ENCODE measurements around the gene NRCAM. TPM values are rescaled to one million over a fixed set of nuclear protein-coding genes. Genes with fewer than 3 reads are reported as not detected.

The NRCAM gene
- total RNA-seq, 1 donor from 2014 or later: 0.14 TPM

DNA sequence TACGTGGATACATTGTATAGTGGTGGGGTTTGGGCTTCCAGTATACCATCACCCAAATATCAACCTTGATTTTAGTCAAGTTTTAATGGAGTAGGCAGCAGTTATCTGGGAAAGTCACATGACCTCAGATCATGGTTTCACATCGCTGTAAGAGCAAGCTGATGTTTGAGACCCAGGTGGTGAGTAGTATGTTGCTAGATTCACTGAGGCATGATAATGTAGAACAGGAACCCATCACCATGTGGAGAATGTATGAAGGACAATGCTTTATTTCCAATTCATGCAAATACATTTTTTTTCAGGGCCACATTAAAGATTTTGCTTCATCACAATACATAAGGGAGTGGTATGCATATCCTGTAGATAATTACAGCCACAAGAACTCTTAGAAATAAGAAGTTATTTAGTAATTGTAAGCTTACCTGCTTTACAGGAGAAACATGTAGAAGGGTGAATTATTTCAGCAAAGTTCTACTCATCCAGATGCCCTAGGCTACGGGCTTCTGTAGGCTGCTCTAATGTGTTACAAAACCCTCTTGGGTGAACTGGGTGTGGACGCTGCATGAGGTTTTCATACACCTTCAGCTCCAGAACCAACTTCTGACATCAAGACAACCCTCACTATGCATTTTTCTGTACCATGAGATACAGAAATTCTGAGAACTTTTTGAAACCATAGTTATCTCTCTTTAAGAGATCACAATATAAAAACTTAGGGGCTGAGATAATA is 298.5 kb downstream of the NRCAM start:
- Histone ChIP-seq H3K4me1 (no peaks in the 10 kb centered on the region), H3K9me3 (replicated peaks) (no peaks in the 10 kb centered on the region)
- intact Hi-C loops (cut with micrococcal nuclease): no loop called here

DNA sequence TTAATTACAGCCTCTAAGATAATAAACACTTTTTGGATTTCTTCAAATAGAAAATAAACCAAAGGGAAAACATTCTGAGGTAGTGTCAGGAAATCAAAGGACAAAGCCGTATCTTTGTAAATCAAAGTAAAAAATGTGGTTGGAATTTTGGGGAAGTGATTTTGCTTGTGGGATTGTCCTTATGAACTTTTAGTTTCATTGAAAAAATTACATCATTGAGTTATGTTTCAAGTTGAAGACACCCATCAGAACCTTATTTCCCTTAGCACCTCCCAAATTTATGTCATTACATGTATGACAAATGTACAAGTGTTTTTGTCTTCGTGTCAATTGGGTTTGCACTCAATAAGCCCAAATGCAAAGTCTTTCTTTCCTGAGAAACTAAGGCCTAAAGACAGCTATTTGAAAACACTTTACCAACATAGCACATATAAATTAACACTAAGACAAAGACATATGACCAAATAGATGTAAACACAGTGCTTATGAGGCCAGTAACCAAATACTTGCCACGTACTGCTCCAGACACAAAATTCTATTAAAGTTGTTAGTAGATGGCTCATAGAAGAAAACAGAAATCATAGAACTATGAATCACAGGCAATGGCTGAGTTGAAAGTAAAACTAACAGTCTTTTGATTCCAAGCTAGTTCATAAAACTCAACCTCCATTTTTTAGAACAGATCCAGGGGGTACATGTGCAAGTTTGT is 299.2 kb downstream of the NRCAM start:
- intact Hi-C loops (cut with micrococcal nuclease): no loop called here
- no peaks in the 10 kb centered on the region for H3K9me3 ChIP-seq (replicated peaks)
- no peaks in the 10 kb centered on the region for H3K4me1 ChIP-seq
- no peak for DNase-seq
- no peak overlapping the region for H3K27ac ChIP-seq (replicated peaks)
- no peak overlapping the region for H3K4me3 ChIP-seq
- H3K27me3 ChIP-seq (ENCODE audit: low read depth): peaks cover 8% of the 10 kb centered on the region
- TF ChIP-seq, protein P1, sequence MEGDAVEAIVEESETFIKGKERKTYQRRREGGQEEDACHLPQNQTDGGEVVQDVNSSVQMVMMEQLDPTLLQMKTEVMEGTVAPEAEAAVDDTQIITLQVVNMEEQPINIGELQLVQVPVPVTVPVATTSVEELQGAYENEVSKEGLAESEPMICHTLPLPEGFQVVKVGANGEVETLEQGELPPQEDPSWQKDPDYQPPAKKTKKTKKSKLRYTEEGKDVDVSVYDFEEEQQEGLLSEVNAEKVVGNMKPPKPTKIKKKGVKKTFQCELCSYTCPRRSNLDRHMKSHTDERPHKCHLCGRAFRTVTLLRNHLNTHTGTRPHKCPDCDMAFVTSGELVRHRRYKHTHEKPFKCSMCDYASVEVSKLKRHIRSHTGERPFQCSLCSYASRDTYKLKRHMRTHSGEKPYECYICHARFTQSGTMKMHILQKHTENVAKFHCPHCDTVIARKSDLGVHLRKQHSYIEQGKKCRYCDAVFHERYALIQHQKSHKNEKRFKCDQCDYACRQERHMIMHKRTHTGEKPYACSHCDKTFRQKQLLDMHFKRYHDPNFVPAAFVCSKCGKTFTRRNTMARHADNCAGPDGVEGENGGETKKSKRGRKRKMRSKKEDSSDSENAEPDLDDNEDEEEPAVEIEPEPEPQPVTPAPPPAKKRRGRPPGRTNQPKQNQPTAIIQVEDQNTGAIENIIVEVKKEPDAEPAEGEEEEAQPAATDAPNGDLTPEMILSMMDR (IDR thresholded peaks at IDR 0.05; ENCODE audit: borderline replicate concordance): no peak
- H3K36me3 ChIP-seq: no peaks in the 10 kb centered on the region

More for the DNA sequence above, 298.5 kb downstream of the NRCAM start:
- TF ChIP-seq, protein P1 (IDR thresholded peaks at IDR 0.05; ENCODE audit: borderline replicate concordance): no peak
- Histone ChIP-seq H3K4me3 (no peak overlapping the region), H3K27me3 (ENCODE audit: low read depth) (peaks cover 8% of the 10 kb centered on the region), H3K27ac (replicated peaks) (no peak overlapping the region), H3K36me3 (no peaks in the 10 kb centered on the region)
- no peak for DNase-seq

DNA sequence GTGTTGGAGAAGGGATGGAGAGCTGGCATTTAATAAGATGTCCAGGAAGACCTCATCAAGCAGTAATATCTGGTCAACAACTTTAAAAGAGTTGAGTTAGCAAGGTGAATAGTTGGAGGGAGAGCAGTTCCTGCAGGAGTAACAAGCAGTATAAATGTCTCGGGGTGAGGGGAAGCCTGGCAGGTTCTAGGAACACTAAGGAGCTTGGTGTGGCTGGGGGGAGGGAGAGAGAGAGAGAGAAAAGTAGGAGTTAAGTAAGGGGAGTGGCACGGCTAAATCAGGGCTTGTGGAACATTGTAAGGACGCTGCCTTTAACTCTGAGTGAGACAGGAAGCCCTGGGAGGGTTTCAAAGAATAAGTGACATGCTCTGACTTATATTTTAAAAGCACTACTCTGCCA is 304.0 kb downstream of the NRCAM start:
- Histone ChIP-seq H3K27ac (replicated peaks) (no peak overlapping the region), H3K4me1 (no peaks in the 10 kb centered on the region), H3K4me3 (no peak overlapping the region), H3K36me3 (no peaks in the 10 kb centered on the region), H3K9me3 (replicated peaks) (no peaks in the 10 kb centered on the region), H3K27me3 (ENCODE audit: low read depth) (peaks cover 7% of the 10 kb centered on the region)
- TF ChIP-seq, protein P1 (IDR thresholded peaks at IDR 0.05; ENCODE audit: borderline replicate concordance): no peak
- no peak for DNase-seq
- intact Hi-C loops (cut with micrococcal nuclease): no loop called here

DNA sequence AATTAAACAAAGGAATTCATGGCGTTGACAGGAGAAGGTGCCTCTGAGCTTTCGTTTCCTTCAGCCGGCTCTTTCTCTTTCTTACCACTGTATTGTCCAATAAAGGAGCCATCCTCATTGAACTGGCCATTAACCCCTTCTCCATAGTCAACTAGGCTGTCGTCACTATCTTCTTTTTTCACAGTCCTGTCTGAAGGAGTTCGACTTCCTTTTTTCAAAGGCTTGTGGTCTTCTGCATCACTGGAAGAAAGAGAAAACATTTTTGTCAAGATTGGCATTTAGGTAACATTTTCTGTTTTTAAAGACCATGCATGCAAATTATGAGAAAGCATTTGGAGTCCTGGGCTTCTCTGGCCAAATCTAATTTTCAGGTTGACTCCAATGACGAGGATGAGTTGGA is 306.3 kb downstream of the NRCAM start:
- intact Hi-C loops (cut with micrococcal nuclease): no loop called here

DNA sequence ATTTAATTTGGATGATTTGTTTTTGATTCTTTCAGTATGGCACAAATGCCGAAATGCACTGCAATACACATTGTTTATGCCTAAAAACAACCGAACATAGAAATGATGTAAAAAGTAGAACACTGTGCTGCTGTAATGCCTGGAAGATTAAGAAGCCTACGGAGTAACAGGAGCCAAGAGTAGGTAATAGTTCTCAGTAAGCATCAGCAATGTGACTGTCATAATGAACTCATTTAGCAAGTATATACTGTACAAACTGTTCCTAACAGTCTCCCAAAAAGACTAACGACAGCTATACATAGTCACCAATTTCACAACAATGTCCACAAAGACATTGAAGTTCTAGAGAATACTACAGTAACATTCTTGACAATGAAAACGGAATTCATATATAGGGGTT is 307.1 kb downstream of the NRCAM start:
- Histone ChIP-seq H3K27me3 (ENCODE audit: low read depth) (peaks cover 7% of the 10 kb centered on the region), H3K4me1 (peaks cover 11% of the 10 kb centered on the region), H3K9me3 (replicated peaks) (no peaks in the 10 kb centered on the region), H3K4me3 (no peak overlapping the region), H3K27ac (replicated peaks) (no peak overlapping the region), H3K36me3 (no peaks in the 10 kb centered on the region)
- TF ChIP-seq, protein P1 (IDR thresholded peaks at IDR 0.05; ENCODE audit: borderline replicate concordance): no peak
- intact Hi-C loops (cut with micrococcal nuclease): no loop called here
- no peak for DNase-seq

More for the DNA sequence above, 306.3 kb downstream of the NRCAM start:
- DNase-seq: no peak
- H3K27ac ChIP-seq (replicated peaks): no peak overlapping the region
- no peaks in the 10 kb centered on the region for H3K36me3 ChIP-seq
- H3K4me1 ChIP-seq: peaks cover 11% of the 10 kb centered on the region
- H3K9me3 ChIP-seq (replicated peaks): no peaks in the 10 kb centered on the region
- no peak overlapping the region for H3K4me3 ChIP-seq
- peaks cover 7% of the 10 kb centered on the region for H3K27me3 ChIP-seq (ENCODE audit: low read depth)
- TF ChIP-seq, protein P1 (IDR thresholded peaks at IDR 0.05; ENCODE audit: borderline replicate concordance): no peak
